Measurements from ENCODE around the gene NDUFS7.

Gene NDUFS7

DNA sequence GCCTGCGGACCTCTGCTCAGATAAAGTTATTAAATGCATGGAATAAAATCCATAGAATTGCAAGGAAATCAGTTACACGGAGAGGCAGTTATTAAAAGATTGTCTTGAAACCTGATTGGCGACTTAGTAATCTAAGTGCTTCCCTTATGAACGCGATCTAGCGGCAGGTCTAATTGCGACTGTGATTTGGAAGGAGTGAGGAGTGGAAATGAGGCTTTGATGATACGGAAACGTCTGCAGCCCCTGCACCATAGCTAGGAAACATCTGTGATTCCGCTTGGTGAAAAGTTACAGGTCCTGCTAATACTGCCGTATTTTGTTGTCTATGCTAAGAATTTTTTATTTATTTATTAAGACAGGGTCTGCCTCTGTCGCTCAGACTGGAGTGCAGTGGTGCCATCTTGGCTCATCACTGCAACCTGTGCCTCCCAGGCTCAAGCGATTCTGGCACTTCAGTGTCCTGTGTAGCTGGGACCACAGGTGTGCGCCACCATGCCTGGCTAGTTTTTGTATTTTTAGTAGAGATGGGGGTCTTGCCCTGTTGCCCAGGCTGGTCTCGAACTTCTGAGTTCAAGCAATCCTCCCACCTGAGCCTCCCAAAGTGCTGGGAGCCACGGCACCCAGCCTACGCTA is 887 bp downstream of the NDUFS7 start:
- DNase-seq (ENCODE audit: low read depth in 2 of 2): no peak

DNA sequence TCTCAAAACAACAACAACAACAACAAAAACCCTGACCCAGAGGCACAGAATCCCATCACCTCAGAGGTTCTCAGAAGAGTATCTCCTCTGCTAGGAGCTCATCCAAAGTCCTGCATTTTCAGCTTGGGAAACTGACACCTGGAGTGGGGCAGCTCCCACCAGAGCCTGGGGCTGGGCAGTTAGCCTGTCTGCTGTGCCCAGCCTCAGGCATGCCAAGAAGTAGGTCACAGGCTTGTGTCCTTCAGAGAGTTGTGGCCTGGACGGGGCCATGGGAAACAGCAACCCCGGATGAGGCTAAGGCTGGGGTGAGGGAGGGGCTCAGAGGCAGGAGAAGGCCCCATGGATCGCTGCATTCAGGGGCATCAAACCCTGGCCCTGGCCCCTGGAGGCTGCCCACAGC is 2.1 kb downstream of the NDUFS7 start:
- no peak for DNase-seq (ENCODE audit: low read depth in 2 of 2)

DNA sequence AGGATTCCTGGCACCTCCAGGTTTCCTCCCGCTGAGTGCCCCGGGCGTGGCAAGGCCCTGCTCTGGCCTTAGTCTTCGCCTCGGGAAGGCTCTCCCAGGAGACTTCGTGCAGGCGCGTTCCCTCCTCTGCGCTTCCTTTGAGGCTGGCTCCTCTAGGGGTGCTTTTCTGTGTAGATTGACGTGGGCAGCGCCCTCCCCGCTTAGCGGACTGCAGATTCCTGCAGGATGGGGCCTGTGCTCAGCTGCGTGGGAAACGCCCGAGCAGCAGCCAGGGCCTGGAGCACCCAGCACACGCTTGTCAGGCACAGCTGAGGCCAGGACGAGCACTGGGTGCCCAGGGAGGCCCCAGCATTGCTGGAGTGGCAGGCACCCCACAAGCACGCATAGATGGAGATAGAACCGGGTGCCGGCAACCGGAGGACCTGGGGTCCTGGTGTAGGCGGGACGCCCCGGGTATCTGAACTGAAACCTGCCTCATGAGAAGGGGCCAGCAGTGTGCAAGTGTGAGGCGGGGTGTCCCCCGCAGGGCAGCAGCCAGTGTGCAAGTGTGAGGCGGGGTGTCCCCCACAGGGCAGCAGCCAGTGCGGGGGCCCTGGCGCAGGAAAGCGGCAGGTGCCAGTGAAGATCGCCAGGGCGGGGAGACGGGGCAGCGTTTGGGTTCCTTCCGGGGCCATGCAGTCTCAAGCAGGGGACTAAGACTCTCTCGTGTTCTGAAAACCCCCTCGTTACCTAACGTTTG is 3.4 kb downstream of the NDUFS7 start:
- no peak for DNase-seq (ENCODE audit: low read depth in 2 of 2)

GRCh38 chr19:1387684-1388636 is 4.3 kb downstream of the NDUFS7 start:
- DNase-seq (ENCODE audit: low read depth in 2 of 2): no peak

DNA sequence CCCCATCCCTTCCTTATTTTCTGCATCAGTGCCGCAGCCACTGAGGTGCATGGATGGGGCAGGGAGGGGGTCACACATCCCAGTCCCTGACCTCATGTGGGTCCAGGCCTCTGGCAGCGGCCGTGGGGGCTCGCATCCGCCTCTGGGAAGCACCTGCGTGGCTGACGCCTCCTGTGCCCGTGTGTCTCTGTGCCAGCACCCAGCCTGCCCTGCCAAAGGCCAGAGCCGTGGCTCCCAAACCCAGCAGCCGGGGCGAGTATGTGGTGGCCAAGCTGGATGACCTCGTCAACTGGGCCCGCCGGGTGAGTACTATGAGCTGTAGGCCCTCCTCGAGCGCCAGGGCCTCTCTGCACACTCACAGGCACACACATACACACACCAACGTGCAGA is 4.9 kb downstream of the NDUFS7 start:
- no peak for DNase-seq (ENCODE audit: low read depth in 2 of 2)

DNA sequence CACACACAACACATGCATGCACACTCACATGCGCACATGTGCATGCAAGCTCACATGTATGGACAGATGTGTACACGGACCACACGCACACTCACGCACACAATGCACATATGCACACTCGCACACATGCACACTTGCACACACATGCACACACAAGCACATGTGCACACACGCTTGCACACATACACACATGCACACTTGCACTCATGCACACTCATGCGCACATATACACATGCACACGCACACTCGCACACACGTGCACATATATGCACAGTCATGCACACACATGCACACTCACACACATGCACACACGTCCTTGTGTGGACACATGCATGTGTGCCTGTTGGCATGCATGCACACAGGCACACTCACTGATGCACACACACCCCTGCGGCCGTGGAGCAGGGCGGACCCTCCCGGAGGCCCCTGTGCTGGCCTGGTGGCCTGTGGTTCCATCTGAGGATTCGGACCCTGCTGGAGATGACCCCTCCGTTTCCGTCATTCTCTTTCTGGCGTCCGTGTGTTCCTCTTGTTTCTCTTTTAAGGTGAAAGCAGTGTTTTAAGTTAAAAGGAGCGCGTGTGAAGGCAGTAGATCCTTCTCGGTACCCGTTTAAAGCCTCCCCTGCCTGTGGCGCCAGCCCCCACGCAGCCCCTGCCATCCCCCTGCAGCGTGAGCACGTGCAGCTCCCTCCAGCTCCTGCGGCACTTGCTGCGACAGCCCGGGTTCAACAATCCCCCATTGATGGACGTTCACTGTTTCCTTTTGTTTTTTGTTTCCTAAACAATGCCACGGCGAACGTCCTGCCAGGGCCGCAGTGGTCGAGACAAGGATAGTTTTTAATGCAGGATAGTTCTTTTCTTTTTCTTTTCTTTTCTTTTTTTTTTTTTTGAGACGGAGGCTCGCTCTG is 5.6 kb downstream of the NDUFS7 start:
- no peak for DNase-seq (ENCODE audit: low read depth in 2 of 2)

DNA sequence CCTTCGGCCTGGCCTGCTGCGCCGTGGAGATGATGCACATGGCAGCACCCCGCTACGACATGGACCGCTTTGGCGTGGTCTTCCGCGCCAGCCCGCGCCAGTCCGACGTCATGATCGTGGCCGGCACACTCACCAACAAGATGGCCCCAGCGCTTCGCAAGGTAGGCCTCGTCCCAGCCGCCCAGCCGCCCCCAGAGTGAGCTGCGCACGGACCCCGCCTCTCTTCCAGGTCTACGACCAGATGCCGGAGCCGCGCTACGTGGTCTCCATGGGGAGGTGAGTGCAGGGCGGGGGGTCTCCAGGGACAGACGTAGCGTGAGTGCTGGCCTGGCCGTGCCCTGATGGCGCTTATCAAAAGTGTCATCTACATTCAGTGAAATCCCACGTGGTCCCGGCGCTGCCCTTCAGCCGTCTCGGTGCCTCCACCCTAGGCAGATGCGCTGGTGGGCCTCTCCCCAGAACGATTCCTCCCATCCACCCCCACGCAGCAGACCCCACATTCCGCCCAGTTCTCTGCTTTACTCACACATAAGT is 7.2 kb downstream of the NDUFS7 start:
- no peak for DNase-seq (ENCODE audit: low read depth in 2 of 2)

DNA sequence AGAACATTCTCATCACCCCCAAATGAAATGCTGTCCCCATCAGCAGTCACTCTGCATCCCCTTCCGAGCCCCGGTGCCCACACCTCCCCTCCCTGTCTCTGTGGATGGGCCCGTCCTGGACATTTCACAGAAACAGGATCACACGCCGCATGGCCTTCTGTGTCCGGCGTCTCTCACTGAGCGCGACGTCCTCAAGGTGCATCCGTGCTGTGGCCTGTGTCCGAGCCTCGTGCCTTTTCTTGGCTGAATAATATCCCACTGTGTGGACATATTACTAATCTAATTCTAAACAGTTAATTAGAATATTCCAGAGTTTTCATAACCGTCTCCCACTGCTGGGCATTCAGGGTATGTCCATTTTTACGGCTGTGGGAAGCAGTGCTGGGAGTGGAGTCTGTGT is 8.7 kb downstream of the NDUFS7 start:
- DNase-seq (ENCODE audit: low read depth in 2 of 2): no peak

- no peak for DNase-seq (ENCODE audit: low read depth in 2 of 2)
Measured at GRCh38 chr19:1392939-1393530, 9.3 kb downstream of the NDUFS7 start.

- no peak for DNase-seq (ENCODE audit: low read depth in 2 of 2)
Measured at GRCh38 chr19:1393841-1394240, 10.1 kb downstream of the NDUFS7 start.

GRCh38 chr19:1394252-1395193 is 10.8 kb downstream of the NDUFS7 start:
- DNase-seq (ENCODE audit: low read depth in 2 of 2): no peak

DNA sequence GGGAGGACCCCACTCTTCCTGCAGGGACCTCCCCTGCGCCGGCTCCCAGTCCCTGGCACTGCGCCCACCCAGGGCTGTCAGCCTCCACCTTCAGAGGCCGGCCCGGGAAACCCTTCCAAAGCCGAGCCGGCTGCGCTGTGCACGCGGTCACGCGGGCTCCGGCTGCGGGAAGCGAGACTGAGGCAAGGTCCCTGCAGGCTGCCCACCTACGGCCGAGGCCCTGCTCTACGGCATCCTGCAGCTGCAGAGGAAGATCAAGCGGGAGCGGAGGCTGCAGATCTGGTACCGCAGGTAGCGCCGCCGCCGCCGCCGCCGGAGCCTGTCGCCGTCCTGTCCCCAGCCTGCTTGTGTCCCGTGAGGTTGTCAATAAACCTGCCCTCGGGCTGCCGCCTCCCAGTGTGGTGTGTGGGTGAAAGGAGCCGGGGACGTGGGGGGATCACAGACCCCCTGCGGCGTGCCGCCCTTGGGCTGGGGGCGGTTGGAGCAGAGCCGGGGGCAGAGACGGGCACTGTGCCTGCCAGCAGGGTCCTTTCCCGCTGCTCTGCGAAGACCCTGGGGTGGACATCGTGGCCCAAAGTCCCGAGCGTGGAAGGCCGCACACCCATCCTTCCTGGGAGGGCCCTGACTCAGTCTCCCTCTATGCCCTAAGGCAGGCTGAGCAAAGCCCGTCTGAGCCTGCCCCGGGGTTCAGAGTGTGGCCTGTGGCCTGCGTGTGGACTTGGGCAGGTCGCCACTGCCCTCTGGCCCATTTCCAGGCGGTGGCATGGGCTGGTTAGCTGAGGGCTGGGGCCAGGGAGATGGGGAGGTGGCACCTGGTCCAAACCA is 11.7 kb downstream of the NDUFS7 start:
- DNase-seq (ENCODE audit: low read depth in 2 of 2): no peak

DNA sequence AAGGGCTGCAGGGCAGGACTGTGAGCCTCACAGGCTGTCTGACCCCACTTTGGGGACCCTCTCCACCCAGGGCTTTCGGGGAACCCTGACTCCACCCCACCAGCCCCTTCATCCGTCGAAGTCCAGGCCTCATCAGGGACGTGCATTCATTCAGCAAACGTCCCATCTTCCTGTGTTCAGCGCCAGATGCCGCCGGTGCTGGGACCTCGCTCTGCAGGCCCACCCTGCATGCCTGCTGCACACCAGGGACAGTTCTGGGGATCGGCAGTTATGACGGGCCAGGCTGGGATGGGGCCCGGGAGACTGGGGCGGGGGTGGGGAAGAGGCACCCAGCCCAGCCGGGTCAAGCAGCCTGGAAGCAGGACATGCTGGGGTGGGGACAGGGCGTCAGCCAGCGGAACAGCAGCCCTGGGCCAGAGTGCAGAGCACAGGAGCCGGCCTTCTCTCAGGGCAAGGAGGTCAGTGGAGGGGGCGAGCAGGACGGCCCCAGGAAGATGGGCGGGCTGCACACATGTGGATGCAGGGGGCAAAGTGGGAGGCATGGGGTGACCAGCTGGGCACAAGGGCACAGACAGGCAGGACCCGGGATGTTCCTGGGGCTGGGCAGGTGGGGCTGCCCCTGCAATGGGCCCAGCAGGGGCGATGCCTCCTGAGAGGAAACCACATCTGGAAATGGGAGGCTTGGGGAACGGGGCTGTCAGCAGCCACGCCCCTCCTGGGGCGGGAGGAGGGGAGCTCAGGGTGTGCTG is 12.5 kb downstream of the NDUFS7 start:
- DNase-seq (ENCODE audit: low read depth in 2 of 2): no peak

- DNase-seq (ENCODE audit: low read depth in 2 of 2): no peak
Measured at GRCh38 chr19:1396768-1397679, 13.3 kb downstream of the NDUFS7 start.

- DNase-seq (ENCODE audit: low read depth in 2 of 2): no peak
Measured at GRCh38 chr19:1397838-1398237, 14.1 kb downstream of the NDUFS7 start.

GRCh38 chr19:1399079-1399478 is 15.4 kb downstream of the NDUFS7 start:
- DNase-seq (ENCODE audit: low read depth in 2 of 2): no peak

DNA sequence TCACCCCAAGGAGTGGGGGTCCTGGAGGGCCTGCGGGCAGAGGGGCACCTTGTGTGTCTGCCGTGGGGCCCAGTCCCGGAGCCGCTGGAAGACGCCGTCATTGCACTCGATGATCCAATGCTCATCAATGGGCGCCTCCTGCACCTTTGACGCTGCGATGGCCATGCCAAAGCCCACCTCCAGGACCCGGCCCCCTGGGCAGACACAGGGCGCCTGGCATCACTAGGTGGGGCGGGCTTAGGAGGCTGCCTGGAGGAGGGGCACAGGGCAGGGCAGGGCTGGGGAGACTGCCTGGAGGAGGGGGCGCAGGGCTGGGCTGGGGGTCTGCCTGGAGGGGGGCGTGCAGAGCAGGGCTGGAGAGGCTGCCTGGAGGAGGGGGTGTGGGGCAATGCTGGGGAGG is 16.0 kb downstream of the NDUFS7 start:
- DNase-seq (ENCODE audit: low read depth in 2 of 2): no peak

Data from stimulated activated CD4-positive, alpha-beta T cell treated with anti-CD3 and anti-CD28 coated beads, Interleukin-12 subunit alpha, Interleukin-12 subunit beta, amount 100 ng/mL, for 24 hours (primary cell).